ENCODE data around the gene CEP89.

Gene CEP89

GRCh38 chr19:32828139-32828538 is 143.6 kb downstream of the CEP89 start:
- TF ChIP-seq CTCF (IDR thresholded peaks at IDR 0.05; ENCODE audit: control insufficient read depth, extremely low read depth, insufficient read depth), result no peak

More at GRCh38 chr19:32828139-32828538, 143.6 kb downstream of the CEP89 start:
- DNase-seq (ENCODE audit: low read depth), result no peak
- H3K4me3 ChIP-seq (ENCODE audit: low read depth, low read length), result no peak overlapping the region
